Osteocyte (in vitro differentiated cells): ENCODE results near the gene WDR38. TPM values are rescaled to one million over a fixed set of nuclear protein-coding genes. Genes with fewer than 3 reads are reported as not detected.

Experiments used
- DNase-seq: peaks from one replicate; pipeline ENCODE4 v3.0.0; 2021; ENCODE audit warnings: mixed read lengths; ENCODE audit not compliant: unreplicated experiment; ENCODE audit errors: extremely low spot score
- H3K27ac Mint-ChIP-seq: one replicate; pipeline ENCODE4 v1.8.0; 2021; ENCODE audit warnings: mild to moderate bottlenecking, mixed read lengths; ENCODE audit not compliant: unreplicated experiment
- H3K27me3 Mint-ChIP-seq: one replicate; pipeline ENCODE4 v1.8.0; 2021; ENCODE audit warnings: mixed read lengths; ENCODE audit not compliant: unreplicated experiment
- H3K36me3 Mint-ChIP-seq: one replicate; pipeline ENCODE4 v1.8.0; 2021; ENCODE audit warnings: mixed read lengths; ENCODE audit not compliant: unreplicated experiment
- H3K4me1 Mint-ChIP-seq: one replicate; pipeline ENCODE4 v1.8.0; 2021; ENCODE audit warnings: mixed read lengths; ENCODE audit not compliant: unreplicated experiment
- H3K4me3 Mint-ChIP-seq: one replicate; pipeline ENCODE4 v1.8.0; 2021; ENCODE audit warnings: mild to moderate bottlenecking, moderate library complexity, mixed read lengths; ENCODE audit not compliant: unreplicated experiment
- H3K9me3 Mint-ChIP-seq: one replicate; pipeline ENCODE4 v1.8.0; 2021; ENCODE audit warnings: mixed read lengths; ENCODE audit not compliant: unreplicated experiment
- total RNA-seq: library from RNA; stranded (reverse); gene quantifications from 2 replicates; pipeline ENCODE4 v1.2.1, GENCODE V29; 2021
- TF ChIP-seq, protein P1 (sequence below): fragments of 200-600 bp; sonication (generic); IDR thresholded peaks from 2 replicates; pipeline ENCODE4 v1.5.0; 2021; ENCODE audit warnings: antibody characterized with exemption, mild to moderate bottlenecking, moderate library complexity

The WDR38 gene
- total RNA-seq, 1 donor from 2014 or later, result not detected

DNA sequence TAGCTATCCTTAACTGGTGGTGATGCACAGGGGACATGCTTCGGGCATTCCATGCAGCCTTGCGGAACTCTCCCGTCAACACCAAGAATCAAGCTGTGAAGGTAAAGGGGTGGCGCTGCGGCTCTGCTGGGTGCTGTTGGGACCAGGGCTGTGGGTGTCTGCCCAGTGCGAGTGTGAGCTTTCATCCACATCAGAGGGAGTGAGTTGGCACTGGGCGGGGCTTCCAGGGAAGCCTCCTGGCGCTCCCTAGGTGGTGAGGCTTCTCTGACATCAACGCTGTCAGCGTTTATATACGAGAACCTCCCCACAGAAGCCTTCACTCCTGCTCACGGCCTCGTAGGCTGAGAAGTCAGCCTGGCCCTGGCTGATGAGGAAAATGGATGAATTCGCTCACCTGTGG lies 20.4 kb downstream of the WDR38 start:
- peaks cover 21% of the 10 kb centered on the region for H3K4me1 Mint-ChIP-seq
- H3K4me3 Mint-ChIP-seq, result no peak overlapping the region
- no peak for DNase-seq
- peaks cover 16% of the 10 kb centered on the region for H3K36me3 Mint-ChIP-seq
- H3K27me3 Mint-ChIP-seq, result no peaks in the 10 kb centered on the region
- no peak overlapping the region for H3K27ac Mint-ChIP-seq
- TF ChIP-seq, protein P1, sequence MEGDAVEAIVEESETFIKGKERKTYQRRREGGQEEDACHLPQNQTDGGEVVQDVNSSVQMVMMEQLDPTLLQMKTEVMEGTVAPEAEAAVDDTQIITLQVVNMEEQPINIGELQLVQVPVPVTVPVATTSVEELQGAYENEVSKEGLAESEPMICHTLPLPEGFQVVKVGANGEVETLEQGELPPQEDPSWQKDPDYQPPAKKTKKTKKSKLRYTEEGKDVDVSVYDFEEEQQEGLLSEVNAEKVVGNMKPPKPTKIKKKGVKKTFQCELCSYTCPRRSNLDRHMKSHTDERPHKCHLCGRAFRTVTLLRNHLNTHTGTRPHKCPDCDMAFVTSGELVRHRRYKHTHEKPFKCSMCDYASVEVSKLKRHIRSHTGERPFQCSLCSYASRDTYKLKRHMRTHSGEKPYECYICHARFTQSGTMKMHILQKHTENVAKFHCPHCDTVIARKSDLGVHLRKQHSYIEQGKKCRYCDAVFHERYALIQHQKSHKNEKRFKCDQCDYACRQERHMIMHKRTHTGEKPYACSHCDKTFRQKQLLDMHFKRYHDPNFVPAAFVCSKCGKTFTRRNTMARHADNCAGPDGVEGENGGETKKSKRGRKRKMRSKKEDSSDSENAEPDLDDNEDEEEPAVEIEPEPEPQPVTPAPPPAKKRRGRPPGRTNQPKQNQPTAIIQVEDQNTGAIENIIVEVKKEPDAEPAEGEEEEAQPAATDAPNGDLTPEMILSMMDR, result no peak
- no peaks in the 10 kb centered on the region for H3K9me3 Mint-ChIP-seq

DNA sequence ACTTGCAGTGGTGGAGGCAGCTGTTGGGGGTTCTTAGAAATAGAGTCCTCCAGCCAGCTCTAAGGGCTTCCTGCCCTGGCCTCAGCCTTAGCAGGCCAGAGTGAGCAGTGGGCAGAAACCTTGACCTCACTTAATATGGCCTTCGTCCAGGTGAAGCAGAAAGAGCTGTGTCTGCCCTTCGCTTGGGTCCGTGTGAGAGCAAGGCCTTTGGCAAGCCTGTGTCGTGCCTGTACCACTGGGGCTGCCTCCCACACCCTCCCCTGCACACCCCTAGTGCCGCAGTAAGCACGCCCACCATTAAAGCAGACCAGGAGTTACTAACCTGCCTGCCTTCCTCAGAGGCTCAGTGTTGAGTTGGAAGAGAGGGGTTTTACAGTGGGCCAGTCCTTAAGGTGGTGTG lies 22.2 kb downstream of the WDR38 start:
- H3K27ac Mint-ChIP-seq, result no peak overlapping the region
- peaks cover 14% of the 10 kb centered on the region for H3K4me1 Mint-ChIP-seq
- DNase-seq, result no peak
- no peak overlapping the region for H3K4me3 Mint-ChIP-seq
- H3K36me3 Mint-ChIP-seq, result peaks cover 24% of the 10 kb centered on the region
- no peaks in the 10 kb centered on the region for H3K27me3 Mint-ChIP-seq
- TF ChIP-seq, protein P1, result no peak
- no peaks in the 10 kb centered on the region for H3K9me3 Mint-ChIP-seq

GRCh38 chr9:124877021-124877782 lies 23.9 kb downstream of the WDR38 start:
- Mint-ChIP-seq H3K27ac (no peak overlapping the region), H3K4me1 (no peaks in the 10 kb centered on the region), H3K9me3 (no peaks in the 10 kb centered on the region), H3K27me3 (no peaks in the 10 kb centered on the region), H3K36me3 (peaks cover 21% of the 10 kb centered on the region), H3K4me3 (no peak overlapping the region)
- DNase-seq, result no peak
- TF ChIP-seq, protein P1, result no peak

GRCh38 chr9:124878021-124878420 lies 24.8 kb downstream of the WDR38 start:
- H3K4me1 Mint-ChIP-seq, result no peaks in the 10 kb centered on the region
- H3K36me3 Mint-ChIP-seq, result peaks cover 21% of the 10 kb centered on the region
- TF ChIP-seq, protein P1, result no peak
- no peaks in the 10 kb centered on the region for H3K27me3 Mint-ChIP-seq
- no peak overlapping the region for H3K27ac Mint-ChIP-seq
- no peak for DNase-seq
- no peak overlapping the region for H3K4me3 Mint-ChIP-seq
- H3K9me3 Mint-ChIP-seq, result no peaks in the 10 kb centered on the region

- H3K36me3 Mint-ChIP-seq, result peaks cover 21% of the 10 kb centered on the region
- no peaks in the 10 kb centered on the region for H3K9me3 Mint-ChIP-seq
- TF ChIP-seq, protein P1, result no peak
- no peak overlapping the region for H3K4me3 Mint-ChIP-seq
- H3K27me3 Mint-ChIP-seq, result no peaks in the 10 kb centered on the region
- H3K27ac Mint-ChIP-seq, result no peak overlapping the region
- DNase-seq, result no peak
- H3K4me1 Mint-ChIP-seq, result no peaks in the 10 kb centered on the region
These were observed 25.3 kb downstream of the WDR38 start for GRCh38 chr9:124878518-124878917.
